ENCODE data around the gene INSYN1. TPM values are rescaled to one million over a fixed set of nuclear protein-coding genes. Genes with fewer than 3 reads are reported as not detected.

The INSYN1 gene
- total and polyA plus RNA-seq, 3 donors from 2014 or later = 8.9 to 18.9 (median 15.9) TPM

DNA sequence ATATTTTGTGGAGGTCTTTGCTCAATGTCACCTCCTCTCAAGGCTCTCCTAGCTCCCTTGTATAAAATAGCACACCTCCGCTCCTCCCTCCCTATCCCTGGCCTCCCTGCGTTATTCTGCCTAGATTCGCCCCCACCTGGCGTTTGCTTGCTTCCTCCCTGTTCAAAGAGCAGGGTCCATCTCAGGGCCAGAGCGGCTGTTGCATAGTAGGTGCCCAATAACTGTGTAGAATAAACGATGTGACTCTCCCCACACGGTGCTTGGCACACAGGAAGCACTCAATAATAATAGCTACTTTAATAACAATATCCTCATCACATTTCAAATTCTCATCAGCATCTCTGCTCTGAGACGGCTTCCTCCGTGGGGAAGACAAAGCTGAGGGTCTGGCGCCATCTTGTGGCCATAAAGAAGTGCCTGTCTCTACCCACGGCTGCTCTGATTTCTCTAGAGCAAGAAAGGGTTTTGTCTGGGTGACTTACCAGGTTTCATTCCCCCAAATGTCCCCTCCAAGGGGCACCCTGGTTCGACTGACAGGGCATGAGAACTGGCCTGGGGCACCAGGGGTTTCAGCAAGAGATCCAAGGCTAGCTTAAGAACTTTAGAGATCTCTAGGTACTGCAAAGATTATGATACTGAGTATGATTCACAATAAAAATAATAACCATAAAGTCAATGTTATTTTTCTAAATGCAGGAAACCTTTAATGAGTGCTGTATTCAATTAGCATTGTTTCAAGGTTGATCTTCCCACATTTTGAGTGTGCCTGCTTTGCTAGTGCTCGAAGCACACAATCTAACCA is 52.9 kb downstream of the INSYN1 start:
- Histone ChIP-seq H3K9me3 (no peaks in the 10 kb centered on the region), H3K27ac (no peak overlapping the region), H3K27me3 (no peaks in the 10 kb centered on the region), H3K4me1 (peaks cover 13% of the 10 kb centered on the region), H3K36me3 (ENCODE audit: low read depth, missing control alignments) (no peaks in the 10 kb centered on the region), H3K4me3 (no peak overlapping the region)
- TF ChIP-seq POLR2A (IDR thresholded peaks at IDR 0.05) = no peak
- TF ChIP-seq, protein P1, sequence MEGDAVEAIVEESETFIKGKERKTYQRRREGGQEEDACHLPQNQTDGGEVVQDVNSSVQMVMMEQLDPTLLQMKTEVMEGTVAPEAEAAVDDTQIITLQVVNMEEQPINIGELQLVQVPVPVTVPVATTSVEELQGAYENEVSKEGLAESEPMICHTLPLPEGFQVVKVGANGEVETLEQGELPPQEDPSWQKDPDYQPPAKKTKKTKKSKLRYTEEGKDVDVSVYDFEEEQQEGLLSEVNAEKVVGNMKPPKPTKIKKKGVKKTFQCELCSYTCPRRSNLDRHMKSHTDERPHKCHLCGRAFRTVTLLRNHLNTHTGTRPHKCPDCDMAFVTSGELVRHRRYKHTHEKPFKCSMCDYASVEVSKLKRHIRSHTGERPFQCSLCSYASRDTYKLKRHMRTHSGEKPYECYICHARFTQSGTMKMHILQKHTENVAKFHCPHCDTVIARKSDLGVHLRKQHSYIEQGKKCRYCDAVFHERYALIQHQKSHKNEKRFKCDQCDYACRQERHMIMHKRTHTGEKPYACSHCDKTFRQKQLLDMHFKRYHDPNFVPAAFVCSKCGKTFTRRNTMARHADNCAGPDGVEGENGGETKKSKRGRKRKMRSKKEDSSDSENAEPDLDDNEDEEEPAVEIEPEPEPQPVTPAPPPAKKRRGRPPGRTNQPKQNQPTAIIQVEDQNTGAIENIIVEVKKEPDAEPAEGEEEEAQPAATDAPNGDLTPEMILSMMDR (IDR thresholded peaks at IDR 0.05) = peak; percentile 79 to 91 (median 90)
- WGBS, 2 donors = 35 to 37% methylated on average over 13 of the region's 13 CpGs
- DNase-seq = peak; percentile 90
- intact Hi-C loops (cut with DNase I; ENCODE audit: low total_unique reads) = no loop called here

- no peak for TF ChIP-seq POLR2A (IDR thresholded peaks at IDR 0.05)
- TF ChIP-seq, protein P1 (IDR thresholded peaks at IDR 0.05) = no peak
- no peak overlapping the region for H3K27ac ChIP-seq
- WGBS, 2 donors = 74 to 89% methylated on average over 13 to 14 of the region's 14 CpGs
- DNase-seq = no peak
- intact Hi-C loops (cut with DNase I; ENCODE audit: low total_unique reads) = no loop called here
- no peaks in the 10 kb centered on the region for H3K9me3 ChIP-seq
- H3K27me3 ChIP-seq = no peaks in the 10 kb centered on the region
- H3K4me1 ChIP-seq = peaks cover 8% of the 10 kb centered on the region
- no peak overlapping the region for H3K4me3 ChIP-seq
- H3K36me3 ChIP-seq (ENCODE audit: low read depth, missing control alignments) = no peaks in the 10 kb centered on the region
Observed at GRCh38 chr15:73699249-73700040, 53.7 kb downstream of the INSYN1 start.

- Histone ChIP-seq H3K9me3 (no peaks in the 10 kb centered on the region), H3K36me3 (ENCODE audit: low read depth, missing control alignments) (no peaks in the 10 kb centered on the region), H3K27ac (no peak overlapping the region), H3K4me1 (peaks cover 10% of the 10 kb centered on the region), H3K27me3 (no peaks in the 10 kb centered on the region), H3K4me3 (no peak overlapping the region)
- TF ChIP-seq POLR2A (IDR thresholded peaks at IDR 0.05) = no peak
- TF ChIP-seq, protein P1 (IDR thresholded peaks at IDR 0.05) = no peak
- DNase-seq = peak; percentile 87
- intact Hi-C loops (cut with DNase I; ENCODE audit: low total_unique reads) = no loop called here
- WGBS, 2 donors = 21 to 41% methylated on average over 9 of the region's 9 CpGs
Observed at GRCh38 chr15:73697033-73697467, 56.1 kb downstream of the INSYN1 start.

- no peaks in the 10 kb centered on the region for H3K27me3 ChIP-seq
- DNase-seq = no peak
- WGBS, 2 donors = 70 to 74% methylated on average over 1 of the region's 1 CpG
- H3K4me3 ChIP-seq = no peak overlapping the region
- no peaks in the 10 kb centered on the region for H3K36me3 ChIP-seq (ENCODE audit: low read depth, missing control alignments)
- H3K4me1 ChIP-seq = peaks cover 11% of the 10 kb centered on the region
- intact Hi-C loops (cut with DNase I; ENCODE audit: low total_unique reads) = no loop called here
- TF ChIP-seq, protein P1 (IDR thresholded peaks at IDR 0.05) = no peak
- no peak for TF ChIP-seq POLR2A (IDR thresholded peaks at IDR 0.05)
- H3K27ac ChIP-seq = no peak overlapping the region
- no peaks in the 10 kb centered on the region for H3K9me3 ChIP-seq
Observed at GRCh38 chr15:73696641-73697001, 56.5 kb downstream of the INSYN1 start.
